K562 (cell line): Measurements from ENCODE around the gene NPR3. TPM values are rescaled to one million over a fixed set of nuclear protein-coding genes. Genes with fewer than 3 reads are reported as not detected.

ENCODE experiments used
- ATF7 ChIP-seq: fragments of 450-650 bp; IDR thresholded peaks from 2 replicates; pipeline ENCODE4 v1.7.1; 2014; ENCODE audit warnings: mild to moderate bottlenecking, moderate library complexity
- POLR2A ChIP-seq: fragments of 450-650 bp; conservative IDR thresholded peaks from 2 replicates; pipeline ENCODE4 v1.6.1; 2016
- ZFP30 ChIP-seq: fragments of 250-450 bp; sonication (Bioruptor Pico); IDR thresholded peaks from 2 replicates; pipeline ENCODE4 v1.8.0; 2022; ENCODE audit warnings: moderate library complexity, mild to moderate bottlenecking, inconsistent platforms, borderline replicate concordance
- ZNF165 ChIP-seq: fragments of 250-450 bp; sonication (Bioruptor Pico); IDR thresholded peaks from 2 replicates; pipeline ENCODE4 v1.4.0; 2020; ENCODE audit warnings: borderline replicate concordance
- polyA plus RNA-seq, 8 experiments: library from polyadenylated mRNA; depleted of rRNA in 4 of 8; stranded (reverse) in 5 of 8; unstranded in 3 of 8; fragments of >200 nt; fragmentation: Nextera tagmentation in 2 of 8; fragmentation: Illumina TruSeq in 1 of 8; extraction: Ambion mirVana in 2 of 8; extraction: Trizol in 1 of 8; gene quantifications; 2 replicates each; pipeline versions ENCODE4 v1.2.1 to v1.2.3, GENCODE V29; 2011 to 2014; ENCODE audit warnings: inconsistent platforms in 1 of 8, missing spikeins in 1 of 8
- total RNA-seq, 7 experiments: library from RNA; depleted of rRNA in 6 of 7; stranded (reverse); fragments of >200 nt in 6 of 7; fragmentation: Illumina TruSeq in 2 of 7; extraction: Trizol in 2 of 7; gene quantifications; 2 replicates each; pipeline versions ENCODE4 v1.2.1 to v1.2.3, GENCODE V29; 2011 to 2021; ENCODE audit warnings: low replicate concordance in 1 of 7
- TF ChIP-seq, protein P1 (sequence below): fragments of 250-450 bp; sonication (Bioruptor Pico); IDR thresholded peaks from 2 replicates; pipeline ENCODE4 v1.4.0; 2020
- TF ChIP-seq, protein P2 (sequence below): sonication (generic); formaldehyde crosslinking; IDR thresholded peaks from 2 replicates; pipeline ENCODE4 v1.8.1; 2022; ENCODE audit warnings: missing genetic modification reagents

The NPR3 gene
- total and polyA plus RNA-seq, 9 of the 15 experiments (the other 6 are each of a cell fraction or from before 2014, with no cell fraction given), result 0.01 to 0.11 (median 0.04) TPM; not detected in 2

DNA sequence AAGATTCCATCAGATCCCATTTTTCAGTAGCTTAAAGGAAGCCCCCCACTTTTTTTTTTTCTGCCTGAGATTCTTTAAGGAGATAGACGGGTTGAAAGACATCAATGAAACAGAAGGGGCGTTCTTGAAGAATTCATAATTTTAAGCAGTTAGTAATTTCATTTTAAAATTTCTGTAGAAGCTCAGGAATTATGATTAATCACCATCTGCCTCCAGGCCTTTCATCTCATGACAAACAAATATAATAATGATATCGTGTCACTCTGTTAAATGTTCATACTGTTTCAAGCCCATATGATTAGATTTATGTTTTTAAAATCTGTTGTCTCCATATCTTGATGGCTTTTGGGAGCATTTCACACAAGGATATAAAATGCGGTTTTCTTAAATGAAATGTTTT is 75.2 kb downstream of the NPR3 start (continued):
- TF ChIP-seq, protein P1, sequence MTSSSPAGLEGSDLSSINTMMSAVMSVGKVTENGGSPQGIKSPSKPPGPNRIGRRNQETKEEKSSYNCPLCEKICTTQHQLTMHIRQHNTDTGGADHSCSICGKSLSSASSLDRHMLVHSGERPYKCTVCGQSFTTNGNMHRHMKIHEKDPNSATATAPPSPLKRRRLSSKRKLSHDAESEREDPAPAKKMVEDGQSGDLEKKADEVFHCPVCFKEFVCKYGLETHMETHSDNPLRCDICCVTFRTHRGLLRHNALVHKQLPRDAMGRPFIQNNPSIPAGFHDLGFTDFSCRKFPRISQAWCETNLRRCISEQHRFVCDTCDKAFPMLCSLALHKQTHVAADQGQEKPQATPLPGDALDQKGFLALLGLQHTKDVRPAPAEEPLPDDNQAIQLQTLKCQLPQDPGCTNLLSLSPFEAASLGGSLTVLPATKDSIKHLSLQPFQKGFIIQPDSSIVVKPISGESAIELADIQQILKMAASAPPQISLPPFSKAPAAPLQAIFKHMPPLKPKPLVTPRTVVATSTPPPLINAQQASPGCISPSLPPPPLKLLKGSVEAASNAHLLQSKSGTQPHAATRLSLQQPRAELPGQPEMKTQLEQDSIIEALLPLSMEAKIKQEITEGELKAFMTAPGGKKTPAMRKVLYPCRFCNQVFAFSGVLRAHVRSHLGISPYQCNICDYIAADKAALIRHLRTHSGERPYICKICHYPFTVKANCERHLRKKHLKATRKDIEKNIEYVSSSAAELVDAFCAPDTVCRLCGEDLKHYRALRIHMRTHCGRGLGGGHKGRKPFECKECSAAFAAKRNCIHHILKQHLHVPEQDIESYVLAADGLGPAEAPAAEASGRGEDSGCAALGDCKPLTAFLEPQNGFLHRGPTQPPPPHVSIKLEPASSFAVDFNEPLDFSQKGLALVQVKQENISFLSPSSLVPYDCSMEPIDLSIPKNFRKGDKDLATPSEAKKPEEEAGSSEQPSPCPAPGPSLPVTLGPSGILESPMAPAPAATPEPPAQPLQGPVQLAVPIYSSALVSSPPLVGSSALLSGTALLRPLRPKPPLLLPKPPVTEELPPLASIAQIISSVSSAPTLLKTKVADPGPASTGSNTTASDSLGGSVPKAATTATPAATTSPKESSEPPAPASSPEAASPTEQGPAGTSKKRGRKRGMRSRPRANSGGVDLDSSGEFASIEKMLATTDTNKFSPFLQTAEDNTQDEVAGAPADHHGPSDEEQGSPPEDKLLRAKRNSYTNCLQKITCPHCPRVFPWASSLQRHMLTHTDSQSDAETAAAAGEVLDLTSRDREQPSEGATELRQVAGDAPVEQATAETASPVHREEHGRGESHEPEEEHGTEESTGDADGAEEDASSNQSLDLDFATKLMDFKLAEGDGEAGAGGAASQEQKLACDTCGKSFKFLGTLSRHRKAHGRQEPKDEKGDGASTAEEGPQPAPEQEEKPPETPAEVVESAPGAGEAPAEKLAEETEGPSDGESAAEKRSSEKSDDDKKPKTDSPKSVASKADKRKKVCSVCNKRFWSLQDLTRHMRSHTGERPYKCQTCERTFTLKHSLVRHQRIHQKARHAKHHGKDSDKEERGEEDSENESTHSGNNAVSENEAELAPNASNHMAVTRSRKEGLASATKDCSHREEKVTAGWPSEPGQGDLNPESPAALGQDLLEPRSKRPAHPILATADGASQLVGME (CRISPR knock-in tag), result no peak
- TF ChIP-seq ZNF165, result no peak
- TF ChIP-seq ATF7, result no peak
- TF ChIP-seq POLR2A, result no peak
- TF ChIP-seq ZFP30 (CRISPR knock-in tag), result no peak
- TF ChIP-seq, protein P2, sequence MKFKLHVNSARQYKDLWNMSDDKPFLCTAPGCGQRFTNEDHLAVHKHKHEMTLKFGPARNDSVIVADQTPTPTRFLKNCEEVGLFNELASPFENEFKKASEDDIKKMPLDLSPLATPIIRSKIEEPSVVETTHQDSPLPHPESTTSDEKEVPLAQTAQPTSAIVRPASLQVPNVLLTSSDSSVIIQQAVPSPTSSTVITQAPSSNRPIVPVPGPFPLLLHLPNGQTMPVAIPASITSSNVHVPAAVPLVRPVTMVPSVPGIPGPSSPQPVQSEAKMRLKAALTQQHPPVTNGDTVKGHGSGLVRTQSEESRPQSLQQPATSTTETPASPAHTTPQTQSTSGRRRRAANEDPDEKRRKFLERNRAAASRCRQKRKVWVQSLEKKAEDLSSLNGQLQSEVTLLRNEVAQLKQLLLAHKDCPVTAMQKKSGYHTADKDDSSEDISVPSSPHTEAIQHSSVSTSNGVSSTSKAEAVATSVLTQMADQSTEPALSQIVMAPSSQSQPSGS (CRISPR knock-in tag), result no peak
